ENCODE results near the gene GNG12. TPM values are rescaled to one million over a fixed set of nuclear protein-coding genes. Genes with fewer than 3 reads are reported as not detected.

Gene GNG12
- total and polyA plus RNA-seq, 9 of the 15 experiments (the other 6 are each of a cell fraction or from before 2014, with no cell fraction given), result 2.6 to 6.0 (median 4.1) TPM

- no peak for TF ChIP-seq RERE (CRISPR knock-in tag; IDR thresholded peaks at IDR 0.05; ENCODE audit: borderline replicate concordance)
- TF ChIP-seq TFAP4 (CRISPR knock-in tag; IDR thresholded peaks at IDR 0.05; ENCODE audit: borderline replicate concordance), result no peak
- peak; percentile 19 to 59; a peak in 2 of 4 replicates for TF ChIP-seq TBL1XR1 (IDR thresholded peaks at IDR 0.05; ENCODE audit: low read length in 2 of 2)
- no peak for TF ChIP-seq FOXA1 (IDR thresholded peaks at IDR 0.05; ENCODE audit: borderline replicate concordance)
- TF ChIP-seq NKRF (IDR thresholded peaks at IDR 0.05; ENCODE audit: borderline replicate concordance), result no peak
- TF ChIP-seq ZC3H4 (CRISPR knock-in tag; IDR thresholded peaks at IDR 0.05; ENCODE audit: borderline replicate concordance), result no peak
- TF ChIP-seq ZBTB49 (CRISPR knock-in tag; IDR thresholded peaks at IDR 0.05; ENCODE audit: borderline replicate concordance), result no peak
- peak in 1 of 2 experiments; percentile 41; a peak in 2 of 4 replicates for TF ChIP-seq RAD21 (CRISPR knock-in tag; conservative IDR thresholded peaks at IDR 0.05 in 1 of 2, IDR thresholded peaks at IDR 0.05 in 1 of 2)
- no peak for TF ChIP-seq RBM22 (IDR thresholded peaks at IDR 0.05; ENCODE audit: low read depth, low read length, poor library complexity, severe bottlenecking)
- no peak for TF ChIP-seq MTA2 (IDR thresholded peaks at IDR 0.05; ENCODE audit: low read depth)
- no peak for TF ChIP-seq FOXM1 (IDR thresholded peaks at IDR 0.05; ENCODE audit: low read depth)
- no peak for TF ChIP-seq FOXM1 (CRISPR knock-in tag; IDR thresholded peaks at IDR 0.05; ENCODE audit: low read depth)
- TF ChIP-seq E2F3 (CRISPR knock-in tag; IDR thresholded peaks at IDR 0.05), result no peak
- TF ChIP-seq ZNF140 (CRISPR knock-in tag; IDR thresholded peaks at IDR 0.05), result no peak
- no peak for TF ChIP-seq SIRT6 (IDR thresholded peaks at IDR 0.05; ENCODE audit: low read depth, low read length)
These were observed 122.0 kb downstream of the GNG12 start (continued) for GRCh38 chr1:67711158-67711854.

Measured in K562 (cell line).